GM12878 (cell line): Measurements from ENCODE around the gene ATG14. TPM values are rescaled to one million over a fixed set of nuclear protein-coding genes. Genes with fewer than 3 reads are reported as not detected.

Experiments
- ATAC-seq: fragments of 200-7000 bp; cut with Tn5 transposase; 3 replicates; pipeline ENCODE4 v1.9.1; 2020; ENCODE audit warnings: mild to moderate bottlenecking, moderate library complexity
- BruUV-seq: library from RNA; stranded (reverse); fragments of 400-500 nt; replicated peaks from 2 replicates; lab custom pipeline; 2021; lab: Mats Ljungman, UMichigan
- CTCF ChIA-PET: fragments of 300-600 bp; sonication (Branson Sonifier 250); formaldehyde crosslinking; extraction: SDS; loops from one replicate; lab custom pipeline; 2021; ENCODE audit warnings: inconsistent platforms; lab: Yijun Ruan, JAX
- POLR2A ChIA-PET: fragments of 350-600 bp; formaldehyde crosslinking; extraction: SDS; loops from one replicate; lab custom pipeline; 2021; ENCODE audit warnings: inconsistent platforms; lab: Charles Lee
- RAD21 ChIA-PET: fragments of 300-600 bp; sonication (Branson Sonifier 250); formaldehyde crosslinking; loops from one replicate; lab custom pipeline; 2023; ENCODE audit warnings: antibody characterized with exemption; ENCODE audit not compliant: unreplicated experiment; lab: Charles Lee
- SMC1A ChIA-PET: fragments of 300-600 bp; sonication (Branson Sonifier 250); formaldehyde crosslinking; loops from one replicate; lab custom pipeline; 2023; ENCODE audit not compliant: unreplicated experiment, uncharacterized antibody; lab: Charles Lee
- DNase-seq: peaks from one replicate; pipeline ENCODE4 v3.0.0-alpha.2; 2011; ENCODE audit warnings: low read depth, low spot score
- FAIRE-seq: peaks from 3 replicates; lab custom pipeline; 2011; peaks lifted over from hg19 to GRCh38; lab: Jason Lieb, UNC
- H2AFZ ChIP-seq: 2 replicates; pipeline ENCODE4 v1.6.0; 2011; ENCODE audit warnings: low read depth, low read length, control low read depth; ENCODE audit not compliant: control insufficient read depth
- H3K27ac ChIP-seq: 2 replicates; pipeline ENCODE4 v1.5.1; 2011; ENCODE audit warnings: control low read depth; ENCODE audit not compliant: control insufficient read depth, insufficient read depth
- H3K27me3 ChIP-seq, 2 experiments: replicated peaks in 1 of 2; 2 replicates each; pipeline versions ENCODE4 v1.6.0 to v1.6.1; 2011; ENCODE audit warnings: low read length in 1 of 2; ENCODE audit not compliant: control insufficient read depth in 2 of 2, insufficient read depth in 2 of 2
- H3K36me3 ChIP-seq, 2 experiments: 2 replicates each; pipeline ENCODE4 v1.5.1; 2011; ENCODE audit warnings: low read length in 1 of 2; ENCODE audit not compliant: control insufficient read depth in 2 of 2, insufficient read depth in 2 of 2
- H3K4me1 ChIP-seq: 2 replicates; pipeline ENCODE4 v1.6.1; 2011; ENCODE audit warnings: mild to moderate bottlenecking, low read length, moderate library complexity, mixed read lengths; ENCODE audit not compliant: control insufficient read depth, insufficient read depth
- H3K4me2 ChIP-seq: 2 replicates; pipeline ENCODE4 v1.6.0; 2011; ENCODE audit warnings: control low read depth; ENCODE audit not compliant: control insufficient read depth, insufficient read depth
- H3K4me3 ChIP-seq: fragments of 200-600 bp; sonication (generic); 2 replicates; pipeline ENCODE4 v1.5.1; 2016
- H3K79me2 ChIP-seq: 2 replicates; pipeline ENCODE4 v1.6.0; 2011; ENCODE audit warnings: low read length; ENCODE audit not compliant: control insufficient read depth, insufficient read depth
- H3K9ac ChIP-seq: 2 replicates; pipeline ENCODE4 v1.8.0; 2011; ENCODE audit warnings: low read length, control low read depth, mixed read lengths; ENCODE audit not compliant: control insufficient read depth, insufficient read depth
- H3K9me3 ChIP-seq: replicated peaks from 3 replicates; pipeline ENCODE4 v1.5.1; 2011; ENCODE audit warnings: mild to moderate bottlenecking, low read length; ENCODE audit not compliant: control insufficient read depth, insufficient read depth
- H4K20me1 ChIP-seq: 2 replicates; pipeline ENCODE4 v1.6.0; 2011; ENCODE audit not compliant: control insufficient read depth, insufficient read depth
- EED ChIP-seq: sonication (generic); IDR thresholded peaks from 2 replicates; pipeline ENCODE4 v1.6.1; 2016; ENCODE audit warnings: antibody characterized with exemption, low read depth
- EZH2 ChIP-seq: IDR thresholded peaks from 2 replicates; pipeline ENCODE4 v1.6.1; 2012; ENCODE audit warnings: low read depth, mild to moderate bottlenecking, control low read depth, inconsistent platforms, low read length, borderline replicate concordance; ENCODE audit not compliant: control insufficient read depth
- HDAC2 ChIP-seq: fragments of 200-600 bp; sonication (generic); IDR thresholded peaks from 2 replicates; pipeline ENCODE4 v1.6.1; 2017
- WGBS: methylation state at CpG from one replicate; pipeline ENCODE4 v1.1.6; 2016; ENCODE audit warnings: low lambda C conversion rate; ENCODE audit not compliant: insufficient replicate concordance, insufficient coverage; ENCODE audit errors: missing lambda C conversion rate; 5-methylcytosine and 5-hydroxymethylcytosine counted together
- in situ Hi-C: fragments of 300-500 bp; cut with MboI; formaldehyde crosslinking; loops from 9 replicates; pipeline ENCODE4 v1.14.3; 2018; ENCODE audit warnings: mixed read lengths
- intact Hi-C: fragments of 100-400 bp; cut with micrococcal nuclease; formaldehyde crosslinking; loops from one replicate; pipeline ENCODE4 v1.14.2; 2022; ENCODE audit not compliant: unreplicated experiment
- polyA plus RNA-seq, 11 experiments: library from polyadenylated mRNA; depleted of rRNA in 4 of 11; unstranded in 6 of 11; stranded (reverse) in 5 of 11; fragments of >200 nt; fragmentation: Nextera tagmentation in 4 of 11; fragmentation: Illumina TruSeq in 1 of 11; extraction: Ambion mirVana in 4 of 11; extraction: Trizol in 1 of 11; gene quantifications; 1 replicate in 1 of 11; 2 replicates in 10 of 11; pipeline versions ENCODE4 v1.2.1 to v1.2.3, GENCODE V29; 2011 to 2016; ENCODE audit warnings: inconsistent platforms in 2 of 11, missing spikeins in 2 of 11, low read depth in 1 of 11
- total RNA-seq, 4 experiments: library from RNA; depleted of rRNA in 3 of 4; stranded (reverse); fragments of >200 nt in 3 of 4; fragmentation: Illumina TruSeq in 1 of 4; extraction: Trizol in 1 of 4; gene quantifications; 2 replicates each; pipeline versions ENCODE4 v1.2.1 to v1.2.3, GENCODE V29; 2013 to 2021
- TF ChIP-seq, protein P1 (sequence below): IDR thresholded peaks from 2 replicates; pipeline ENCODE4 v1.6.1; 2012; ENCODE audit warnings: low read depth, low read length, improper control_type of control experiment

Gene ATG14
- total and polyA plus RNA-seq, 10 of the 15 experiments (the other 5 are each of a cell fraction or from before 2014, with no cell fraction given) = 1.1 to 6.4 (median 5.0) TPM

DNA sequence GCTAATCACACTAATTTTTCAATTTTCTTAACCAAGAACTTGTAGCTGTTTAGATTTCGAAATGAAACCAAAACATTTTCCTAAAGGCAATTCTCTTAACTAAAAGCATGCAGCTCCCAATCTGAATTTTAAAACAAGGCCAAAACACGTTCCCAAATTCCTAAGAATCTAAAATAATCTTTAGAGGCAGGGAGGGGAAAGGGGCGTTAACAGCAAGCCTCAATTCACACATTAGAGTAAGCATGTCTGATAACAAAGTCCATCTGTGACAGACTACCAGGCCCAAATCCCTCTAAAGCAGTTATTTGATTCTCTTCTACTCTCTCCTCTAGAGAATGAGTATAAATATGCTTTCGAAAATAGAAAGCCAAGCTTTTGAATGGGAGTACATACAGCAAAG, 754 bp downstream of the ATG14 start:
- peaks cover 9% of the 10 kb centered on the region for H3K79me2 ChIP-seq
- H4K20me1 ChIP-seq = no peaks in the 10 kb centered on the region
- SMC1A ChIA-PET = interaction anchor here (0.6 to 2.0 kb wide), 13 partner anchors 9 to 221 kb away, joined by 3 to 7 read pairs (median 3); partner anchors contain the start of gene FBXO34
- BruUV-seq = no TSS peak
- H3K4me2 ChIP-seq = peak overlapping the region; percentile 56
- no peaks in the 10 kb centered on the region for H3K27me3 ChIP-seq
- H3K4me3 ChIP-seq = peak overlapping the region; percentile 81
- H2AFZ ChIP-seq = peak overlapping the region; percentile 98
- intact Hi-C loops = loop anchor here (5.0 kb wide), 1 partner anchor 139 kb away; the partner anchor contains the start of gene FBXO34
- CTCF ChIA-PET = interaction anchor here (0.9 to 1.8 kb wide), 9 partner anchors 13 to 1064 kb away, joined by 3 to 7 read pairs (median 3); partner anchors contain the start of gene FBXO34
- in situ Hi-C loops = no loop called here
- H3K9me3 ChIP-seq = no peaks in the 10 kb centered on the region
- peaks cover 3% of the 10 kb centered on the region; the same call in 1 of the 2 replicates for H3K4me1 ChIP-seq
- WGBS = 11% methylated on average over 4 of the region's 4 CpGs
- POLR2A ChIA-PET = interaction anchor here (0.6 kb wide), 2 partner anchors 192 to 510 kb away, joined by 3 read pairs; no protein-coding TSS in a partner anchor
- no peak for TF ChIP-seq EED
- no peak for TF ChIP-seq HDAC2
- TF ChIP-seq, all 136 proteins: peak for 0
- no peak for FAIRE-seq
- Histone ChIP-seq H3K27ac (peak overlapping the region; percentile 25; the same call in 1 of the 2 replicates), H3K9ac (peak overlapping the region; percentile 81), H3K36me3 (no peaks in the 10 kb centered on the region)
- no peak for ATAC-seq
- DNase-seq = no peak
- RAD21 ChIA-PET = interaction anchor here (0.7 to 2.4 kb wide), 2 partner anchors 140 to 1391 kb away, joined by 3 to 10 read pairs; partner anchors contain the start of gene FBXO34

DNA sequence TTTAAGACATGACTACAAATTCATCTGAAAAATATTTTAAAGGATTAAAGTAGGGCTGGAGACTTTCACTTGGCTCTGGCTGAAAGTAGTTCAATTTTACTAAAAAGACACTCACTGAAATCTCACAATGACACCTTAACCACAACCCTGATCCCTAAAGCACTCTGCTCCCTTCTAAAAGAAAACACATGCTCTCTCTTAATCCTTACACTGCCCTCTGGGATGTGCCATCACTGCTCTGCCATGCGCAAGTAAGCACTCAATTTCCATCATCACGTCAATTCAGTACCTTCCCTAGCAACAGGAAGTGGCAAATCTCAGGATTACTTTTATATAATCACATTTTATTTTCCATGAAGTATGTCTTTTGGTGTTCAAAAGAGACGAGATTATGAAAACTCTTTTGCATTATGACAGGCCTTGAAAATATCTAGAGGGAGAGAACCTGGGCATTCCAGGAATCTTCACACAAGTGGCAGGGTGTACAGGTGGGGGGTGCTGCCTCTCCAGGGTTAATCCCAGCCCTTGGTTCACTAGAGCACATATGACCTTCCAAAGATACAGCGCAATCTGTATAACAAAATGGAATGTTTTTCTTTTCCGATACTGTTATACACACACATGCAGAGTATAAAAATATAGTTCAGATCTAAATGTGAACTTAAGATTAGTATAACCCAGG, 7.3 kb downstream of the ATG14 start:
- Histone ChIP-seq H3K79me2 (no peaks in the 10 kb centered on the region; the same call in 1 of the 2 replicates), H3K27me3 (no peaks in the 10 kb centered on the region), H3K27ac (no peak overlapping the region), H3K36me3 (no peaks in the 10 kb centered on the region), H3K4me2 (no peak overlapping the region), H3K9ac (no peak overlapping the region), H2AFZ (no peak overlapping the region), H3K9me3 (no peaks in the 10 kb centered on the region), H3K4me1 (peaks cover 5% of the 10 kb centered on the region; the same call in 1 of the 2 replicates), H3K4me3 (no peak overlapping the region), H4K20me1 (no peaks in the 10 kb centered on the region)
- POLR2A ChIA-PET = no interaction called here
- SMC1A ChIA-PET = interaction anchor here (1.1 kb wide), 1 partner anchor 10 kb away, joined by 4 read pairs; no protein-coding TSS in a partner anchor
- in situ Hi-C loops = no loop called here
- WGBS = 59% methylated on average over 5 of the region's 5 CpGs
- intact Hi-C loops = no loop called here
- no peak for FAIRE-seq
- ATAC-seq = peak; percentile 40; the same call in 2 of the 3 replicates
- no TSS peak for BruUV-seq
- RAD21 ChIA-PET = no interaction called here
- CTCF ChIA-PET = interaction anchor here (0.6 to 1.2 kb wide), 2 partner anchors 13 to 243 kb away, joined by 3 read pairs; no protein-coding TSS in a partner anchor
- DNase-seq = no peak
- TF ChIP-seq, protein P1, sequence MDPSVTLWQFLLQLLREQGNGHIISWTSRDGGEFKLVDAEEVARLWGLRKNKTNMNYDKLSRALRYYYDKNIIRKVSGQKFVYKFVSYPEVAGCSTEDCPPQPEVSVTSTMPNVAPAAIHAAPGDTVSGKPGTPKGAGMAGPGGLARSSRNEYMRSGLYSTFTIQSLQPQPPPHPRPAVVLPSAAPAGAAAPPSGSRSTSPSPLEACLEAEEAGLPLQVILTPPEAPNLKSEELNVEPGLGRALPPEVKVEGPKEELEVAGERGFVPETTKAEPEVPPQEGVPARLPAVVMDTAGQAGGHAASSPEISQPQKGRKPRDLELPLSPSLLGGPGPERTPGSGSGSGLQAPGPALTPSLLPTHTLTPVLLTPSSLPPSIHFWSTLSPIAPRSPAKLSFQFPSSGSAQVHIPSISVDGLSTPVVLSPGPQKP = no peak
- no peak for TF ChIP-seq EZH2
